ENCODE data around the gene TTC22.

GRCh38 chr1:54819195-54819536, 18.0 kb upstream of the TTC22 start:
- TF ChIP-seq POLR2AphosphoS5 (IDR thresholded peaks at IDR 0.05) = no peak
- no peak for TF ChIP-seq EP300 (IDR thresholded peaks at IDR 0.05)
